Calu3 (cell line): ENCODE data around the gene PEX11A. TPM values are rescaled to one million over a fixed set of nuclear protein-coding genes. Genes with fewer than 3 reads are reported as not detected.

Experiments used
- BruUV-seq: library from RNA; stranded (reverse); fragments of 400-500 nt; replicated peaks from 2 replicates; lab custom pipeline; 2021; lab: Mats Ljungman, UMichigan
- CTCF ChIA-PET: fragments of 300-600 bp; sonication (Branson Sonifier 250); formaldehyde crosslinking; loops from one replicate; lab custom pipeline; 2022; ENCODE audit warnings: antibody characterized with exemption; lab: Charles Lee
- DNase-seq: peaks from one replicate; pipeline ENCODE4 v3.0.0; 2022
- H3K27ac Mint-ChIP-seq: one replicate; pipeline ENCODE4 v1.8.0; 2022; ENCODE audit warnings: mixed read lengths; ENCODE audit not compliant: unreplicated experiment
- H3K27me3 Mint-ChIP-seq: one replicate; pipeline ENCODE4 v1.8.0; 2022; ENCODE audit warnings: mixed read lengths; ENCODE audit not compliant: unreplicated experiment
- H3K36me3 Mint-ChIP-seq: one replicate; pipeline ENCODE4 v1.8.0; 2022; ENCODE audit warnings: mild to moderate bottlenecking, moderate library complexity, mixed read lengths; ENCODE audit not compliant: insufficient read depth, unreplicated experiment
- H3K4me1 Mint-ChIP-seq: one replicate; pipeline ENCODE4 v1.8.0; 2022; ENCODE audit warnings: mild to moderate bottlenecking, low read depth, mixed read lengths; ENCODE audit not compliant: unreplicated experiment
- H3K4me3 Mint-ChIP-seq: one replicate; pipeline ENCODE4 v1.8.0; 2022; ENCODE audit warnings: mild to moderate bottlenecking, low read depth, moderate library complexity, mixed read lengths; ENCODE audit not compliant: unreplicated experiment
- H3K9me3 Mint-ChIP-seq: one replicate; pipeline ENCODE4 v1.8.0; 2022; ENCODE audit warnings: low read depth, mixed read lengths; ENCODE audit not compliant: unreplicated experiment
- intact Hi-C: fragments of 100-400 bp; cut with micrococcal nuclease; formaldehyde crosslinking; loops from one replicate; pipeline ENCODE4 v1.10.0; 2022; ENCODE audit not compliant: unreplicated experiment
- total RNA-seq: library from RNA; stranded (reverse); gene quantifications from 2 replicates; pipeline ENCODE4 v1.2.3, GENCODE V29; 2022
- TF ChIP-seq, protein P1 (sequence below): fragments of 200-600 bp; IDR thresholded peaks from one replicate; pipeline ENCODE4 v1.8.0; 2022; ENCODE audit warnings: antibody characterized with exemption; ENCODE audit not compliant: unreplicated experiment

PEX11A gene
- total RNA-seq, 1 experiment from 2014 or later = 8.0 TPM

DNA sequence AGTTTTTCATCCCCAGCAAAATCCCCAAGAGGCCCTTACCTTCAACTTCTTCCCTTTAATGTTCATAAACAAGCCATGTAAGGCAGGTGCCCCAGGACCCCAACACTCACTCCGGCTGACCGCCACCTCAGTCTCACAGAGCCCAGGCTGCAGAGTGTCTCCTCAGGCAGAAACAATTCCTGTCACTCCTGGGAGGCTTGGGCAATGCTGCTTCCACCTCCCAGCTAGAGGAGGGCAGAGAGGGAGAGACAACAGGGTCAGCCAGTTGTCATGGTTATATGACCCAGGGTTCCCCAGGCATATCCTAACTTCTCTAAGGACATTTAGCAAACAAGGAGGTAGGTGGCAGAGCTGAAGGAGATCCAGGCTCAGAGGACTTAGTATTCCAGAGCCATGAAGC lies 11.3 kb downstream of the PEX11A start, which contains the start of gene PLIN1:
PLIN1 (minus strand) TSS at position 156 of the 400 bp plus-strand sequence. CDS start 1,878 bp downstream, outside the sequence.
- no peaks in the 10 kb centered on the region for H3K9me3 Mint-ChIP-seq
- TF ChIP-seq, protein P1, sequence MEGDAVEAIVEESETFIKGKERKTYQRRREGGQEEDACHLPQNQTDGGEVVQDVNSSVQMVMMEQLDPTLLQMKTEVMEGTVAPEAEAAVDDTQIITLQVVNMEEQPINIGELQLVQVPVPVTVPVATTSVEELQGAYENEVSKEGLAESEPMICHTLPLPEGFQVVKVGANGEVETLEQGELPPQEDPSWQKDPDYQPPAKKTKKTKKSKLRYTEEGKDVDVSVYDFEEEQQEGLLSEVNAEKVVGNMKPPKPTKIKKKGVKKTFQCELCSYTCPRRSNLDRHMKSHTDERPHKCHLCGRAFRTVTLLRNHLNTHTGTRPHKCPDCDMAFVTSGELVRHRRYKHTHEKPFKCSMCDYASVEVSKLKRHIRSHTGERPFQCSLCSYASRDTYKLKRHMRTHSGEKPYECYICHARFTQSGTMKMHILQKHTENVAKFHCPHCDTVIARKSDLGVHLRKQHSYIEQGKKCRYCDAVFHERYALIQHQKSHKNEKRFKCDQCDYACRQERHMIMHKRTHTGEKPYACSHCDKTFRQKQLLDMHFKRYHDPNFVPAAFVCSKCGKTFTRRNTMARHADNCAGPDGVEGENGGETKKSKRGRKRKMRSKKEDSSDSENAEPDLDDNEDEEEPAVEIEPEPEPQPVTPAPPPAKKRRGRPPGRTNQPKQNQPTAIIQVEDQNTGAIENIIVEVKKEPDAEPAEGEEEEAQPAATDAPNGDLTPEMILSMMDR = no peak
- no TSS peak for BruUV-seq
- no peak within 1 kb of the TSS for H3K4me3 Mint-ChIP-seq
- CTCF ChIA-PET = no interaction called here
- H3K4me1 Mint-ChIP-seq = peaks cover 29% of the 10 kb centered on the region
- no peak for DNase-seq
- H3K36me3 Mint-ChIP-seq = no peaks in the 10 kb centered on the region
- intact Hi-C loops = no loop called here
- H3K27ac Mint-ChIP-seq = peak within 1 kb of the TSS; percentile 7
- no peaks in the 10 kb centered on the region for H3K27me3 Mint-ChIP-seq

DNA sequence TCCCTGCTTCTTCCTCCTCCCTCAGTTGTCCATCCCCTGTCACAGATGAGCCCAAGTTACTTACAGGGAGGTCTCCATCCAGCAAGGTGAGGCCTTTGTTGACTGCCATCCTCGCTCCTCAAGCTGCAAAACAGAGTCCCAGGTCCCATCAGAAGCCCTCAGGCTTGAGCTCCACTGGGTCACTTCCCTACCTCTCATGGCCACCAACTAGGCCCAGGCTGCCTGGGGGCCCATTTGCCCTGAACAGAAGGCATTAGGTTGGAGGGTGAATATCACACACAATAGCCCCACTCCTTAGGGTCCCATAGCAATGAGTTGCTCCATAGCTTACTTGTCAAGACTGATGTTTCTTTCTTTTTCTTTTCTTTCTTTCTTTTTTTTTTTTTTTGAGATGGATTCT lies 13.2 kb downstream of the PEX11A start:
- H3K4me1 Mint-ChIP-seq = peaks cover 29% of the 10 kb centered on the region
- H3K36me3 Mint-ChIP-seq = no peaks in the 10 kb centered on the region
- TF ChIP-seq, protein P1 = no peak
- no peak overlapping the region for H3K27ac Mint-ChIP-seq
- CTCF ChIA-PET = interaction anchor here (0.5 kb wide), 1 partner anchor 83 kb away, joined by 3 read pairs; no protein-coding TSS in a partner anchor
- BruUV-seq = no TSS peak
- no peak overlapping the region for H3K4me3 Mint-ChIP-seq
- intact Hi-C loops = no loop called here
- no peak for DNase-seq
- H3K27me3 Mint-ChIP-seq = no peaks in the 10 kb centered on the region
- H3K9me3 Mint-ChIP-seq = no peaks in the 10 kb centered on the region

DNA sequence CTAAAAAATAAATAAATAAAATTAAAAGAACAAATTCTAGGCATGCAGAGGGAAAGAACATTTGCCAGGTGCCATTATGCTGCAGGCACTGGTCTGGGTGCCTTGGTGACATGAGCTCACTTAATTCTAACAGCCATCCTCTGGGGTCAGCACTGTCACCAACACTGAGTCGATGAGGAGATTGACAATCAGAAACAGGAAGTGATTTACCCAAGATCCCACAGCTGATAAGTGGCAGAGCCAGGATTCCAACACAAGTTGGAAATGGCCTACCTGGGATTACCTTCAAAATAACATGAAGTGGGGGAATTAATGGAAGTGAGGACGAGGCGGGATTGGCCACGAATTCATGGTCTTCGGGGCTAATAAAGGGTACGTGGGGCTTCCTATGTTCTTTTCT lies 14.9 kb downstream of the PEX11A start:
- CTCF ChIA-PET = no interaction called here
- TF ChIP-seq, protein P1 = no peak
- H3K36me3 Mint-ChIP-seq = no peaks in the 10 kb centered on the region
- H3K4me3 Mint-ChIP-seq = no peak overlapping the region
- H3K4me1 Mint-ChIP-seq = peaks cover 14% of the 10 kb centered on the region
- intact Hi-C loops = no loop called here
- peaks cover 7% of the 10 kb centered on the region for H3K27me3 Mint-ChIP-seq
- DNase-seq = no peak
- H3K9me3 Mint-ChIP-seq = no peaks in the 10 kb centered on the region
- H3K27ac Mint-ChIP-seq = no peak overlapping the region
- BruUV-seq = no TSS peak

DNA sequence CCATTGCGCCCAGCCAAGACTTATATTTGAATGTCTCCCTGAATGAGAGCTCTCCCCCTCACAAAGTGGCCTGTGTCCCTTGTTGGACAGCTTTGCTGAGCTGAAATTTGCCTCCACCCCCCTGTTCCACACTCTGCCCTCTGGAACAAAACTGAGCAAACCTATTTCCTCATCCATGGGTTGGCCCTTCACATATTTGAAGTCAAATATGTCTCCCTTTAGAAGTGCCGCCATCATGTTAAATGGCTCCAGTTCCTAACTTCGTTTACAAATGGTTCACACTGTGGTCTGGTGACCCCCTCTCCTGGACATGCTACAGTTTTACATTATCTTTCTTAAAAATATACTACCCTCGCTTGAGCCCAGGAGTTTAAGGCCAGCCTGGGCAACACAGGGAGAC lies 16.0 kb downstream of the PEX11A start:
- H3K4me3 Mint-ChIP-seq = no peak overlapping the region
- CTCF ChIA-PET = no interaction called here
- TF ChIP-seq, protein P1 = no peak
- no peak overlapping the region for H3K27ac Mint-ChIP-seq
- BruUV-seq = no TSS peak
- peaks cover 3% of the 10 kb centered on the region for H3K4me1 Mint-ChIP-seq
- no peak for DNase-seq
- peaks cover 15% of the 10 kb centered on the region for H3K27me3 Mint-ChIP-seq
- intact Hi-C loops = no loop called here
- no peaks in the 10 kb centered on the region for H3K9me3 Mint-ChIP-seq
- no peaks in the 10 kb centered on the region for H3K36me3 Mint-ChIP-seq
